DMS153 treated with DMSO at 0.1 percent for 48 hours (cell line): ENCODE results near the gene ALDH3A1.
"Not testable (repeated sequence)": the region's sequence is repeated elsewhere in the genome, so short reads cannot be mapped to it uniquely, and the experiment has no call there.

Experiments
- DNase-seq: peaks from one replicate; lab custom pipeline; 2025; ENCODE audit not compliant: unreplicated experiment; lab: John Stamatoyannopoulos, UW

The ALDH3A1 gene

DNA sequence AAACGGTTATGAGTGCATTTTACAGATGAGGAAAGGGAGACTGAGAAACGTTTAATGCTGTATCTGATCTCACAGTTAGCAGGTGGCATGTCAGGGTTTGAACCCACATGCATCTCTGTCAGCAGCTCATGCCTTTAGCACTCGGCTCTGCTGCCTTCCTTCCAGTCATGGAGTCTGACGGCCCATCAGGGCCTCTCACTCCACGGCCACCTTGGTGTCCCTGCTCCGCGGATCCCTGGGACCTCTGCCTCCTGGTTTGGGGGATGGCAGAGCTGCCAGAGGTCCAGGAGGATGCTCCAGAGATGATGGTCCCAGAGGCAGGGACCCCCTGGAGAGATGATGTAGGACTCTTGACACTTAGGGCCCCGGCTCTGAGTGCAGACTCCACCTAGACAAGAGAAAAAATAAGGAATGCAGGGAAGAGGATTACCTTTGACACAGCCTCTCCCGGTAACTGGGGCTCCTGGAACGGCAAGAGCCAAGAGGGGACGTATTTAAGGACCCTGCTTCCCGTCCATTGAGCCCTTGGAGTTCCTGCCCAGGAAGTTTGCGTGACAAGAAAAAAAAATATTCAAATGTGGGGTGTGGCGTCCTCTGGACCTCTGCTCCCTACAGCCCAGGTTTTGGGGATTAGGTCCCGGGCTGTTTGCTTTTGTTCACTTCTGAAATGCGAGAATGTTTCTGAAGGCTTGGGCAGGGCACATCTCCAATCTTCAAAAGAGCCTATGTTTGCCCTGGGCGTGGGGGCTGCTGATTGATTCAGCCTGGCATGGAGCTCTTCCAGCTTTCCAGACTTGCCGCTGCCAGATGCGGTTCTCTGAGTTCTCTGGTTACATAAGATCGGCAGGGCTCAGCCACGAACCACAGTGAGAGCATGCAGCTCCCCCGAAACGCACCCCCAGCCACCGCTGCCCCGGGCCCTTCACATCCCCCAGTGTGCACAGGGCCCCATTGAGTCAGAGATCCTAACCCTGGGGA, at the start of gene ALDH3A1:
Gene ALDH3A1 (minus strand): TSS at position 470 of the 978 bp plus-strand sequence. CDS start 3,169 bp downstream, outside the sequence.
- no peak for DNase-seq

DNA sequence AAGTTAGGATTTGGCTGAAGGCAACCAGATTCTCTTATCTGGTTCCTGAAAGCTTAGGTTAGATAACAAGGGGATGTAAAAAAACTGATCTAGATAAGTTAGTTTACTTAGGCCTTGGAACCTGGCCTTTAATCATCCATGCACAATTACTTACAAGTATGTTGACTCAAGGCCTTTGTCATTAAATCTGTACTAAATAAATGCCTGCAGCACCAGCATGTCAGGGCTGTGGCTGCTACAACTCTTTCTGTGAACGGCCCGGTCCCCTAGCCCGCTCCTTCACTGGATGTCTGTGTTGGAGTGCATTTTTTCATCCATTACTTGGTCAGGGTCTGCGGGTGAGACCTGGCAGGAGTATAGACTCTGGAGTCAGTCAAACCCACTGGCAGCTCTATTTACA, 48.4 kb upstream of the ALDH3A1 start:
- DNase-seq, result no peak

GRCh38 chr17:19791918-19792550, 43.9 kb upstream of the ALDH3A1 start:
- no peak for DNase-seq

- no peak for DNase-seq
Measured at GRCh38 chr17:19787733-19788357, 39.7 kb upstream of the ALDH3A1 start.

DNA sequence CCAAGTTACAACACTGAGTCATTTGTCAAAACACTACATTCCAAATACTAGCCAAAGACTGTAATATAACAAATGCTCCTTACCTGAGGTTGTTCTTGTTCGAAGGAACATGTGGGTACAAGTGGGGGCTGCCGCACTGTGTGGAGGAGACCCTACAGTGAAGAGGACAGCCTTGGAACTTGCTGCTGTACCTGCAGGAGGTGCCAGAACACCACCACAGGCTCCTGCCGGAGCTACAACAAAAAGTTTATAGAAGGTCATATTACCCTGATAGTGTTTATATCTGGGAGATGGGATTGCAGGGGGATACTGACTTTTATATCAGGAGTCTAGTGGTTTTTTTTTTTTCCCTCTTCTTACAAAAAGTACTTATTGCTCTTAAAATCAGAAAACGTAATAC, 37.8 kb upstream of the ALDH3A1 start:
- DNase-seq, result no peak

GRCh38 chr17:19781488-19782458, 33.7 kb upstream of the ALDH3A1 start:
- no peak for DNase-seq

DNA sequence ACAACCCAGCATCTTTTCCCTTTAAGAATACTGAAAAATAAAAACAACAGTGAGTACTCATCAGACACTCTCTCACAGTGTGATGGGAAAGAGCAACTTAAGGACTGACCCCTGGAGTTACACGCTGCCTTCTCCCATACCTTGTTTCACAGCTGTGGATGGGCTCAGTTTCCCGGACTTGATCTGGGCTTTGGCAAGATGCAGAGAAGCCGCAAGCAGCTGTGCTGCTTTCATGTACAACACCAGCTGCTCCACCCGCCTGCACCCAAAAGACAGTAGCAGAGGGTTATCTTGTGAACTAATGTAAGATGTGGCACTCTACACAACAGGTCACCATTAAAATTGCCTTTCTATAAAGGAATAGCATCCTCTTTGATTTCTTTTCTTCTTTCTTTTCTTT, 32.7 kb upstream of the ALDH3A1 start:
- DNase-seq, result no peak

DNA sequence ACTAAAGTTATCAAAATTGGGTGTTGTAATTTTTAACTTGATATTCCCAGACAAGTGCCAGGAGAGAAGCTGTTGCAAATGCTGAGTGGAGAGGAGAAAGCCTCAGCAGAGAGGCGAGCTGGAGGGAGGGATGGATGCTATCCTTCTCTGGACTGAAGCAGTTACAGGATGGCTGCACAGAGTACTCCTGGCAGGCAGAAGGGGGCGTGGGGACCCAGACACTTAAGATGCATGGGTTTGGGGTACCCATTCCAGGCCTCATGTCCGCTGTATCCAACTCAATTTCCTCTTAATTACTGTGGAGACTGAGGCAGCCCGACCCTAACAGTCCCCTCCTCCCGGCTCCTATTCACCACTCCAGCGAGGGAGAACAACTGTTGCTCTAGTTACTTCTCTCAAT, 25.4 kb upstream of the ALDH3A1 start:
- DNase-seq, result no peak

- DNase-seq, result no peak
Measured at GRCh38 chr17:19771971-19772630, 24.0 kb upstream of the ALDH3A1 start.

DNA sequence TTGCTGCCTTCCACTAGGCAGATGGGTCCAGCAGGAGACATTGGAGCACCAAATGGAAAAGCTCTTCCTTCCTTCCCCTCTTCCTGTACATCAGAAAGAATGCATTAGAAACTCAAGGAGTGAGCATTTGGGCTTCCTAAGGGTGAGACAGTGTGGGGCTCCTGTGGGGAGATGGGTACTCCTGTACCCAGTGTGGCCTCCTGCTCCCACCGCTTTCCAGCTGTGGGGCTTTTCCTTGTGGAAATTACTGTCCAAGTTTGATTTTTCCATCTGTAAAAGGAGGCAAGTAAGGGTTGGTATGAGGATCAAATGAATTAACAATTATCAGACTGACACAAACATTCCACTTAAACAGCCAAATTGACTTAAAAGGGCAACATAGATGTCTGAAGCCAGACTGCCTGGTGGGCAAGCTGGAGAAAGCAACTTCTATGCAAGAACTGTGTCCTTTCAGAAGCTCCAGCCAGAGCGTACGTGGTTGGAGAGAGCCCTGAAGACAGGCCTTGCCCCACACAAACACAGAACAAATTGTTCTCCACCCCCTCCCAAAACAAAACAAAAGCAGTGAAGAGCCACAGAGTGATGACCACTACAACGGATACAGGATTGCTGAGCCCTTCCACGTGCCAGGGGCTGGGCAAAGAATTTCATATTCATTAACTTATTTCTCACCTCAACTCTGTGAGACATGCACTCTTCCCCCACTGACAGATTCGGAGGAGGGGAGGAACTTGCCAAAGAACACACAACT, 23.1 kb upstream of the ALDH3A1 start:
- no peak for DNase-seq

GRCh38 chr17:19769946-19770652, 22.0 kb upstream of the ALDH3A1 start:
- no peak for DNase-seq

DNA sequence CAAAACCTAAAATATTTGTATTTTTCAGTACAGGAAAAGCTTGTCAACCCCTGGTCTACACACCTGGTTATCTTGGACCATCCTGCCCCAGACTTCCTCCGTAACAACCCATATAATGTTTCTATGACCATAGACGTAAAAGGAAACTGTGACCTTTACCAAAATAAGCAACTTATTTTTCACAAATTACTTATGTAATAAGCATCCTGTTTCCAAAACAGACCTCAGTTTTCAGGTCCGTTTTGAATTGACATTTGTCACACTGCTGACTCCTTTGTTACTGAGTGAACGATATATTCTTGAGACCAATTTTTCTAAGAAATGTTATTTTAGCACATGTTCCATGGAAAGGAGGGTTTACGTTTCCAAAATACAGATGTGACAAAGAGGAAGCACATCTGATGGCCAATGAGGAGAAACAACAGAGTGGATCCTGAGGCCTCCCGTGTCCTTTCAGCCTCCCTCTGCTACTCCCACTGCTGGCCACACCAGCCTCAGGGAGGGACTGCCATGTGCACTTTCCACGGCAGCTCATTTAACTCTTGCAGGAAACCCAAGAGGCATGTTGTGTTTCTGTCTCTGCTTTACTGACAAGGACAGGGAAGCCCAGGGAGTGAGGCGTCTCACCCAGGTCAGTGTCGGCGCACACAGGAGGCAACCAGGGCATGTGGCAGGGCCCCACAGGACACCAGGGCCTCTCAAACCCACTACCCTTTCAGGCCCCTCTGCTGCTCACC, 20.1 kb upstream of the ALDH3A1 start:
- no peak for DNase-seq

DNA sequence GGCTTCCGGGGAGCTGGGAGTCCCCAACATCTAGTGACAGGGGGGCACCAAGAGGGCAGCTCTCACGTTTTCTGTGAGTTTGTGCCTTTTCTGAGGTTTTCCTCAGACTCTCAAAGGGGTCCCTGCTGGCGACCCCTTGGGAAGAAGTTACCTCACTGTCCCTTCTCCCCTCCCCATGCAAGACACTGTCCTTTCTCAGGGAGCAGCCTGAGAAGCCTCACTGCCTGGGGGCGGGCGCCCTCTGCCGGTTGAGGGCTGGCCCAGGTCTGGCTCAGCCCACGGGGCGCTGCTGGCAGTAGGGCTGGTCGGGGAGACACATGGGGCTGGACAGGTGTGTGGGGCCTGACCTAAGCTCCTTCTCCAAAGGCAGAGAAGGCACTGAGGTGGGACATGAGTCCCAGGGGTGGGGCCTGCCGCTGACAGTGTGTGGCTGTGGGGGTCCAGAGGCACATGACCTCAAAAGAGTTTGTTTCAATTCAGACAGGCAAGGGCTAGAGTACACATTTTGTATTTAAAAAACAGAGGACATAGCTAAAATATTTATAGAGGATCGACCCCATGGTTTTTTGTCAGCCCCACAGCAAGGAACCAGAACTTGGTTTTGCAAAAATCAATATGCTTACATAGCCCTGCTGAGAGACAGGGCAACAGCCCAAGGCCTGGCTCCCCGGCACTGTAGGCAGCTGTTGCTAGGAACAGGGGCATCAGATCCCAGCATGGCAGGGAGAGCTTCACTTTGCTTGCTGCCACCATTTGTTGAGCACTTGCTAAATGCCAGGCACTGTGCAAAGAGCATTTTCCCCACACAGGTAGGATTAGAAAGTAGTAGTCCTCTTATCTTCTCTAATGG, 18.5 kb upstream of the ALDH3A1 start:
- no peak for DNase-seq

GRCh38 chr17:19766016-19766415, 17.9 kb upstream of the ALDH3A1 start:
- DNase-seq, result no peak

DNA sequence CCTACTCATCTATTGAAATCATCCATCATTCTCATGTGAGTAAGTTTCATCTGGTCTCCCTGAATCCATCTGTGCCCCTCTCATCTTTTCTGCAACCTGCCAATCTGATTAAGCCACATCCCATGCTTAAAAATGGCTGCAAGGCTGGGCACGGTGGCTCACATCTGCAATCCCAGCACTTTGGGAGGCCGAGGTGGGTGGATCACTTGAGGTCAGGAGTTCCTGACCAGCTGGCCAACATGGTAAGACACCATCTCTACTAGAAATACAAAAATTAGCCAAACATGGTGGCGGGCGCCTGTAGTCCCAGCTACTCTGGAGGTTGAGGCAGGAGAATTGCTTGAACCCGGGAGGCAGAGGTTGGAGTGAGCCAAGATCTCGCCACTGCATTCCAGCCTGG, 15.9 kb upstream of the ALDH3A1 start:
- not testable (repeated sequence) for DNase-seq

GRCh38 chr17:19763416-19763815, 15.3 kb upstream of the ALDH3A1 start:
- DNase-seq, result no peak

DNA sequence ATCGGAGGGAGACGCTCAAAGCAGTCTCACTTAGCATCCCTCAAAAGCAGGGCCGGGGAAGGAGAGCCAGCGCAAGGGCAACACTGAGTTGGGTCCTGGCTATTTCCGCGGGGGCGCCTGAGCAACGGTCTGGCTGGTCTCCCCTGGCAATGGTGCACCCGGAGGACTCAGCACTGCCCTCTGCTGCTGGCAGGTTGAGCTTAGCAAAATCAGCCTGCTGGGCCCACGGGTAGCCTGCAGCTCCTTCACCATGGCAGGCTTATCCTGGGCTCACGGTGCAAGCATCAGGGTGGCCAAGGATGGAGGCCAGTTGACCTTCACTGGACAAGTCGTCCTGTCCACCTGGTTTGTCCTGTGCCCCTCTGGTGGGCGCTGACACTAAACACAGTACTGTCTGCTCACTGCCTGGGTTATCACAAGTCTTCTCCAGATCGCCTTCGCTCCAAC, 14.4 kb upstream of the ALDH3A1 start:
- DNase-seq, result peak; percentile 13
